ENCODE data around the gene HSBP1L1. TPM values are rescaled to one million over a fixed set of nuclear protein-coding genes. Genes with fewer than 3 reads are reported as not detected.
"Not testable (repeated sequence)": the region's sequence is repeated elsewhere in the genome, so short reads cannot be mapped to it uniquely, and the experiment has no call there.

The HSBP1L1 gene
- total RNA-seq, 1 experiment from 2014 or later = 18.1 TPM

DNA sequence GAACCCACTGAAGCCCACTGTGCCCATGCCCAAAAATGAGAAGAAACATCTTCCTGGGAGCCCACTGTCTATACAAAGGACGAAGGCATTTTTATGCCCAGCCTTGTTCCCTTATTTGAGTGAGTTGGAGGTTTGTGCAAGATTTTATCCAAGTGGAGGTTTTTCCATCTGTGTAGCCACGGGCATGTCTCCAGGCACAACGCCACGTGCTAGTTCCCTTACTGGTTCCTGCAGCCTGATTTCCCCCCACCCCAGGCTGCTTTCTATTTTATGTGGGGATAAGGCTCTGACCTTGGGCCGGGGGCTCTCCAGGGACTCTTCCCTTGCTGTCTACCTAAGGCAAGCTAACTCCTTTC, 46.1 kb downstream of the HSBP1L1 start:
- Histone ChIP-seq H3K36me3 (no peaks in the 10 kb centered on the region), H3K27ac (no peak overlapping the region), H3K9me3 (replicated peaks) (0 out of 2 replicates have a peak, but pooled peaks cover 2% of the 10 kb centered on the region), H3K4me1 (replicated peaks) (no peaks in the 10 kb centered on the region), H3K4me3 (no peak overlapping the region), H3K27me3 (replicated peaks) (no peaks in the 10 kb centered on the region)
- DNase-seq (ENCODE audit: low read depth in 1 of 2, low spot score in 2 of 2) = no peak

DNA sequence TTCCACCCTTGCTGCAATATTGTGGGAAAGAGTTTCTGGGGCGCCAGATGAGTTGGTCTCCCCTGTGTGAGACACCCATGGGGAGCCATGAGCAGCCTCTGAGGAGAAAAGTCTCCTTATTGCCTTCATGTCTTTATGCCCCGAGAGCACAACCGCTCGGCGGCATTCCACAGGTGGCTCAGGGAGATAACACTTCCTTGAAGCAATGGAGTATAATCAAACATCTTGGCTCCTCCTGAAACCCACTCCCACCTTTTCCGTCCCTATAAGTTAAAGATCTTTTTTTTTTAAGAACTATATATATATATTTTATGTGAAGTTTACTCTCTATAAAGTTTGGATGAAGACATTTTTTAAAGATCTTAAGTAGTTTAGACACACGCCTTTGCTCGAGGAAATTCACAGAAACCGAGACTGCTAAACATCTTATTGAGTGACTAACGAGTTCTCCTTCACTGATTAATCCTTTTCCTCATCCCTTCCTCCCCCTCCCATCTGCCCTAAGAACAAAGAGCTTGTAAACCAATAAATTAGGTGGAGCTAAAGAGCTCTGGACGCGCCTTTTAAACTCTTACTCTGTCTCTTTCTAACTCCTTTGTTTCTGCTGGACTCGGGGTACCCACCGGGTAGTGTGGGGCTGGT, 47.2 kb downstream of the HSBP1L1 start:
- not testable (repeated sequence) for DNase-seq (ENCODE audit: low read depth in 1 of 2, low spot score in 2 of 2); H3K27ac ChIP-seq; H3K4me3 ChIP-seq; H3K27me3 ChIP-seq (replicated peaks); H3K9me3 ChIP-seq (replicated peaks); H3K4me1 ChIP-seq (replicated peaks); H3K36me3 ChIP-seq

GRCh38 chr18:80012714-80013113, 48.3 kb downstream of the HSBP1L1 start:
- Histone ChIP-seq H3K27ac (no peak overlapping the region), H3K27me3 (replicated peaks) (no peaks in the 10 kb centered on the region), H3K36me3 (no peaks in the 10 kb centered on the region), H3K4me1 (replicated peaks) (no peaks in the 10 kb centered on the region), H3K9me3 (replicated peaks) (0 out of 2 replicates have a peak, but pooled peaks cover 2% of the 10 kb centered on the region), H3K4me3 (no peak overlapping the region)
- no peak for DNase-seq (ENCODE audit: low read depth in 1 of 2, low spot score in 2 of 2)

Other genes starting within 250 kb of the HSBP1L1 start
- not detected in 2 replicates for gene KCNG2, start 166.7 kb upstream of the HSBP1L1 start, total RNA-seq (2014; rRNA removed; shearing (Covaris generic))
- gene SLC66A2, start 13.0 kb upstream of the HSBP1L1 start, total RNA-seq (2014; rRNA removed; shearing (Covaris generic)) = 37.7 and 41.2 TPM in 2 replicates
- 97.6 and 190 TPM in 2 replicates for gene TXNL4A, start 23.9 kb downstream of the HSBP1L1 start, total RNA-seq (2014; rRNA removed; shearing (Covaris generic))
- gene RBFA, start 69.8 kb downstream of the HSBP1L1 start, total RNA-seq (2014; rRNA removed; shearing (Covaris generic)) = 45.5 and 58.7 TPM in 2 replicates
- 14.7 and 21.3 TPM in 2 replicates for gene ADNP2, start 144.6 kb downstream of the HSBP1L1 start, total RNA-seq (2014; rRNA removed; shearing (Covaris generic))

Measured in SJSA1 (cell line).